Hepatocyte (in vitro differentiated cells): ENCODE data around the gene PHF1.

Source experiments
- CTCF ChIP-seq: fragments of 200-600 bp; sonication (generic); IDR thresholded peaks from 2 replicates; pipeline ENCODE4 v1.5.1; 2016; ENCODE audit warnings: antibody characterized with exemption, mild to moderate bottlenecking; ENCODE audit not compliant: poor library complexity
- EZH2 ChIP-seq: fragments of 200-600 bp; sonication (generic); IDR thresholded peaks from 2 replicates; pipeline ENCODE4 v1.6.1; 2016; ENCODE audit warnings: antibody characterized with exemption, mild to moderate bottlenecking, borderline replicate concordance
- EZH2phosphoT487 ChIP-seq: fragments of 200-600 bp; sonication (generic); IDR thresholded peaks from one replicate; pipeline ENCODE4 v1.6.1; 2018; ENCODE audit warnings: antibody characterized with exemption, mild to moderate bottlenecking, low read depth, moderate library complexity; ENCODE audit not compliant: unreplicated experiment, severe bottlenecking

DNA sequence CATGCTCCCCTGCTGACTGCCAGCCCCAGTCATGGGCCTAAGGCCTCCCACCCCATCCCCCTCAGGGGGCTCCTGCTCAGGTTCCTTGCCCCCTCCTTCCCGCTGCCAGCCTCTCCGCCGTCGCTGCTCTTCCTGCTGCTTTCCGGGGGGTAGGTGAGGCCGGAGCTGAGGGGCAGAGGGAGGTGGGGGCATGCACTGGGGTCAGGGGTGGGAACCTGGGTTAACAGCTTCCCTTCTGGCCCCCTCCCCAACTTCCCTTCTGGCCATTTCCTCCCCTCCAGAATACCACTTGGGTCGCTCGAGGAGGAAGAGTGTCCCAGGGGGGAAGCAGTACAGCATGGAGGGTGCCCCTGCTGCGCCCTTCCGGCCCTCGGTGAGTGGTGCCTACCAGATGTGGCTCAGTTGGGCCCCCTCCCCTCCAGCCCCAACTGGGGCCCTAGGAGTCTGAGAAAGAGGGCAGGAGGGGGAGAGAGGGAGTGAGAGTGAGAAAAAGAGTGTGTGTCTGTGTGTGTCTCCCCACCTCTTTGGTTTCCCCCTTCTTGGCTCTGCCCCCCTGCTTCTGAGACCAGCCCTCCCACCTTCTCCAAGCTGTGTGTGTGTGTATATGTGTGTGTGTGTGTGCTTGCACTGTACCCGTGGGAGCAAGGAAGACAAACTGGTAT, 21.2 kb downstream of the PHF1 start:
- no peak for TF ChIP-seq EZH2
- TF ChIP-seq CTCF, result no peak
- no peak for TF ChIP-seq EZH2phosphoT487
